HepG2 (cell line): Measurements from ENCODE around the gene MAN2A2. TPM values are rescaled to one million over a fixed set of nuclear protein-coding genes. Genes with fewer than 3 reads are reported as not detected.

ENCODE experiments used
- ATAC-seq: fragments of 200-7000 bp; cut with Tn5 transposase; 3 replicates; pipeline ENCODE4 v1.9.1; 2020; ENCODE audit warnings: mild to moderate bottlenecking, moderate library complexity
- BruUV-seq: library from RNA; stranded (reverse); fragments of 400-500 nt; replicated peaks from 2 replicates; lab custom pipeline; 2021; lab: Mats Ljungman, UMichigan
- CTCF ChIA-PET: fragments of 300-600 bp; formaldehyde crosslinking; extraction: SDS; loops from one replicate; lab custom pipeline; 2021; ENCODE audit warnings: low total read pairs, inconsistent platforms, low intra/inter-chr PET ratio; lab: Yijun Ruan, JAX
- POLR2A ChIA-PET: fragments of 350-600 bp; sonication (Branson Sonifier 250); formaldehyde crosslinking; loops from one replicate; lab custom pipeline; 2020; ENCODE audit warnings: antibody characterized with exemption, inconsistent platforms; lab: Yijun Ruan, JAX
- DNase-seq: peaks from one replicate; pipeline ENCODE4 v3.0.0-alpha.2; 2015; ENCODE audit warnings: low spot score
- FAIRE-seq: peaks from 3 replicates; lab custom pipeline; 2011; peaks lifted over from hg19 to GRCh38; lab: Jason Lieb, UNC
- H2AFZ ChIP-seq: one replicate; pipeline ENCODE4 v1.6.1; 2011; ENCODE audit warnings: low read length, inconsistent platforms
- H3K27ac ChIP-seq: fragments of 300-600 bp; 3 replicates; pipeline ENCODE4 v1.8.0; 2011; ENCODE audit warnings: mixed run types, mild to moderate bottlenecking, mixed read lengths, low read length, inconsistent platforms; ENCODE audit not compliant: insufficient read depth; ENCODE audit errors: extremely low read length
- H3K27me3 ChIP-seq, 2 experiments: fragments of 200-600 bp in 1 of 2; 2 replicates in 1 of 2; 3 replicates in 1 of 2; pipeline versions ENCODE4 v1.6.0 to v1.8.0; 2011; ENCODE audit warnings: low read length in 2 of 2, mild to moderate bottlenecking in 2 of 2, moderate library complexity in 2 of 2, inconsistent platforms in 1 of 2; ENCODE audit not compliant: insufficient read depth in 2 of 2, control insufficient read depth in 1 of 2
- H3K36me3 ChIP-seq, 2 experiments: fragments of 200-600 bp in 1 of 2; replicated peaks in 1 of 2; 2 replicates in 1 of 2; 3 replicates in 1 of 2; pipeline versions ENCODE4 v1.5.1 to v1.8.0; 2011; ENCODE audit warnings: low read length in 2 of 2, inconsistent platforms in 1 of 2; ENCODE audit not compliant: insufficient read depth in 2 of 2, control insufficient read depth in 1 of 2
- H3K4me1 ChIP-seq: 2 replicates; pipeline ENCODE4 v1.5.1; 2012; ENCODE audit warnings: low read length, inconsistent platforms; ENCODE audit not compliant: insufficient read depth
- H3K4me2 ChIP-seq: 2 replicates; pipeline ENCODE4 v1.6.0; 2011; ENCODE audit warnings: low read depth, low read length, inconsistent platforms
- H3K4me3 ChIP-seq, 3 experiments: fragments of 200-600 bp in 1 of 3; sonication (generic), shearing (Covaris generic) in 1 of 3; replicated peaks in 1 of 3; 2 replicates each; pipeline ENCODE4 v1.5.1; 2011 to 2016; ENCODE audit warnings: low read length in 3 of 3, inconsistent platforms in 2 of 3, low read depth in 2 of 3, mild to moderate bottlenecking in 2 of 3, control low read depth in 1 of 3, mixed read lengths in 1 of 3; ENCODE audit not compliant: insufficient read depth in 1 of 3
- H3K79me2 ChIP-seq: one replicate; pipeline ENCODE4 v1.6.1; 2011; ENCODE audit warnings: low read length, inconsistent platforms; ENCODE audit not compliant: insufficient read depth
- H3K9ac ChIP-seq: 2 replicates; pipeline ENCODE4 v1.6.0; 2011; ENCODE audit warnings: mild to moderate bottlenecking, low read depth, low read length, inconsistent platforms; ENCODE audit not compliant: insufficient read depth
- H3K9me3 ChIP-seq: 2 replicates; pipeline ENCODE4 v1.5.1; 2012; ENCODE audit warnings: mild to moderate bottlenecking, low read length
- H4K20me1 ChIP-seq: 2 replicates; pipeline ENCODE4 v1.6.0; 2011; ENCODE audit warnings: inconsistent platforms, mild to moderate bottlenecking, low read length, moderate library complexity; ENCODE audit not compliant: insufficient read depth
- AHR ChIP-seq: IDR thresholded peaks from 2 replicates; pipeline ENCODE4 v1.6.1; 2018; ENCODE audit warnings: missing genetic modification reagents, missing compliant biosample characterization
- FOXM1 ChIP-seq: sonication (generic); formaldehyde crosslinking; IDR thresholded peaks from 2 replicates; pipeline ENCODE4 v1.5.0; 2020; ENCODE audit warnings: missing genetic modification reagents
- GATAD2A ChIP-seq: IDR thresholded peaks from 2 replicates; pipeline ENCODE4 v1.6.1; 2016
- MEF2D ChIP-seq: sonication (generic); formaldehyde crosslinking; IDR thresholded peaks from 2 replicates; pipeline ENCODE4 v1.5.1; 2020; ENCODE audit warnings: mild to moderate bottlenecking, missing genetic modification reagents
- POLR2AphosphoS5 ChIP-seq: IDR thresholded peaks from 2 replicates; pipeline ENCODE4 v1.6.1; 2012; ENCODE audit warnings: low read depth, low read length
- TAF1 ChIP-seq: sonication (generic); formaldehyde crosslinking; IDR thresholded peaks from 2 replicates; pipeline ENCODE4 v1.4.0; 2020; ENCODE audit warnings: missing genetic modification reagents
- USF2 ChIP-seq, 2 experiments: sonication (generic) in 1 of 2; formaldehyde crosslinking in 1 of 2; IDR thresholded peaks; 2 replicates each; pipeline versions ENCODE4 v1.5.1 to v1.6.1; 2011 to 2020; ENCODE audit warnings: borderline replicate concordance in 1 of 2, low read depth in 1 of 2, low read length in 1 of 2, mild to moderate bottlenecking in 1 of 2, missing genetic modification reagents in 1 of 2, moderate library complexity in 1 of 2
- ZNF10 ChIP-seq: sonication (generic); formaldehyde crosslinking; IDR thresholded peaks from 2 replicates; pipeline ENCODE4 v1.4.0; 2020; ENCODE audit warnings: mild to moderate bottlenecking, low read depth, missing genetic modification reagents, borderline replicate concordance
- ZNF180 ChIP-seq: sonication (generic); formaldehyde crosslinking; IDR thresholded peaks from 2 replicates; pipeline ENCODE4 v1.4.0; 2020; ENCODE audit warnings: low read depth, missing genetic modification reagents, borderline replicate concordance
- ZNF546 ChIP-seq: sonication (generic); formaldehyde crosslinking; conservative IDR thresholded peaks from 2 replicates; pipeline ENCODE4 v1.8.1; 2023; ENCODE audit warnings: mild to moderate bottlenecking, missing genetic modification reagents
- ZNF605 ChIP-seq: sonication (generic); formaldehyde crosslinking; IDR thresholded peaks from 2 replicates; pipeline ENCODE4 v1.8.0; 2022; ENCODE audit warnings: mild to moderate bottlenecking, missing genetic modification reagents
- ZNF672 ChIP-seq: sonication (generic); formaldehyde crosslinking; IDR thresholded peaks from 2 replicates; pipeline ENCODE4 v1.8.1; 2022; ENCODE audit warnings: missing genetic modification reagents
- WGBS: methylation state at CpG from one replicate; pipeline ENCODE4 v1.1.6; 2017; ENCODE audit warnings: low lambda C conversion rate; 5-methylcytosine and 5-hydroxymethylcytosine counted together
- in situ Hi-C: cut with HindIII; loops from 2 replicates; pipeline ENCODE4 v1.10.0; 2017; ENCODE audit warnings: low pct_unique_long_range_greater_than_20kb; ENCODE audit not compliant: extremely low pct_ligation_motif_present
- intact Hi-C: fragments of 100-400 bp; cut with micrococcal nuclease; formaldehyde crosslinking; loops from one replicate; pipeline ENCODE4 v1.10.0; 2022; ENCODE audit not compliant: unreplicated experiment
- polyA plus RNA-seq, 8 experiments: library from polyadenylated mRNA; depleted of rRNA in 3 of 8; stranded (reverse) in 7 of 8; unstranded in 1 of 8; fragments of >200 nt; fragmentation: Illumina TruSeq in 4 of 8; extraction: Trizol in 4 of 8; gene quantifications; 2 replicates each; pipeline versions ENCODE4 v1.2.1 to v1.2.3, GENCODE V29; 2011 to 2016; ENCODE audit warnings: low read depth in 4 of 8, missing spikeins in 1 of 8, mixed read lengths in 1 of 8; ENCODE audit not compliant: insufficient read depth in 1 of 8
- total RNA-seq, 5 experiments: library from RNA; depleted of rRNA; stranded (reverse); fragments of >200 nt; fragmentation: Illumina TruSeq; extraction: Trizol; gene quantifications; 2 replicates each; pipeline ENCODE4 v1.2.3, GENCODE V29; 2016; ENCODE audit warnings: low read depth in 1 of 5

MAN2A2 gene
- total and polyA plus RNA-seq, 2 of the 13 experiments (the other 11 are each of a cell fraction or from before 2014, with no cell fraction given) = 17.5 to 51.5 TPM

DNA sequence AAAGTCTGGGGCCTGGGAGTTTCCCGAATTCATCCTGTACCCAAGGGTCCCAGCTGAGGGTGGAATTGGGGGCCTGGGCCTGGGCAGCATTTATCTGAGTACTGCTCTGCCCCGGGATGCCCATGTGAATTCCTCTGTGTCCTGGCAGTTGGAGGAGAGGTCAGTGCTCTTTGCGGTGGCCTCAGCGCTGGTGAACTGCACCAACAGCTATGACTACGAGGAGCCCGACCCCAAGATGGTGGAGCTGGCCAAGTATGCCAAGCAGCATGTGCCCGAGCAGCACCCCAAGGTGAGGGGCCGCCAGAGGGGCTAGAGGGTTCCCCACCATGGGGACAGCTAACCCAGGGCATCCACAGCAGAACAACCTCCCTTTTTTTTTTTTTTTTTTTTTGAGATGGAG is 45.4 kb downstream of the MAN2A2 start:
- Histone ChIP-seq H3K4me3 (no peak overlapping the region), H3K27me3 (no peaks in the 10 kb centered on the region), H2AFZ (no peak overlapping the region), H3K79me2 (no peaks in the 10 kb centered on the region), H4K20me1 (no peaks in the 10 kb centered on the region), H3K9me3 (no peaks in the 10 kb centered on the region), H3K4me2 (no peak overlapping the region), H3K27ac (no peak overlapping the region), H3K4me1 (no peaks in the 10 kb centered on the region), H3K9ac (no peak overlapping the region), H3K36me3 (peaks cover 24 to 70% of the 10 kb centered on the region in 2 experiments; a peak in 4 of 5 replicates)
- FAIRE-seq = no peak
- no peak for ATAC-seq
- no peak for DNase-seq
- ChIA-PET POLR2A (no interaction called here), CTCF (no interaction called here)
- no TSS peak for BruUV-seq
- 94% methylated on average over 3 of the region's 8 CpGs for WGBS
- in situ Hi-C loops = loop anchor here (25.0 kb wide), 1 partner anchor 314 kb away; no protein-coding TSS in a partner anchor
- intact Hi-C loops = no loop called here
- no peak for TF ChIP-seq ZNF605 (CRISPR knock-in tag)
- no peak for TF ChIP-seq ZNF180 (CRISPR knock-in tag)
- no peak for TF ChIP-seq FOXM1 (CRISPR knock-in tag)
- TF ChIP-seq POLR2AphosphoS5 = no peak
- no peak for TF ChIP-seq MEF2D (CRISPR knock-in tag)
- TF ChIP-seq USF2 (IDR thresholded peaks at IDR 0.05; ENCODE audit: low read depth, low read length) = no peak
- no peak for TF ChIP-seq USF2 (CRISPR knock-in tag; IDR thresholded peaks at IDR 0.05; ENCODE audit: borderline replicate concordance)
- no peak for TF ChIP-seq TAF1 (CRISPR knock-in tag)
- no peak for TF ChIP-seq AHR (CRISPR knock-in tag)
- no peak for TF ChIP-seq GATAD2A
- no peak for TF ChIP-seq ZNF10 (CRISPR knock-in tag)
- no peak for TF ChIP-seq ZNF546 (CRISPR knock-in tag)
- TF ChIP-seq ZNF672 = no peak
